Ascending aorta (tissue), 2 donors: ENCODE results near the gene ZNF423. TPM values are rescaled to one million over a fixed set of nuclear protein-coding genes. Genes with fewer than 3 reads are reported as not detected.
"Not testable (repeated sequence)": the region's sequence is repeated elsewhere in the genome, so short reads cannot be mapped to it uniquely, and the experiment has no call there.

Source experiments
- DNase-seq, 2 donors: peaks; one replicate each; pipeline ENCODE4 v3.0.0-alpha.2; 2019; ENCODE audit warnings: low spot score in 2 of 2
- H3K27ac ChIP-seq, 2 donors: fragments of 200-600 bp; sonication (generic); one replicate each; pipeline ENCODE4 v1.5.1; 2016 to 2017; ENCODE audit warnings: mild to moderate bottlenecking in 1 of 2
- H3K27me3 ChIP-seq: fragments of 200-600 bp; sonication (generic); one replicate; pipeline ENCODE4 v1.5.1; 2017
- H3K36me3 ChIP-seq, 2 donors: fragments of 200-600 bp; sonication (generic); one replicate each; pipeline ENCODE4 v1.5.1; 2016
- H3K4me1 ChIP-seq, 2 donors: fragments of 200-600 bp; sonication (generic); one replicate each; pipeline ENCODE4 v1.5.1; 2016 to 2017; ENCODE audit warnings: mild to moderate bottlenecking in 1 of 2
- H3K4me3 ChIP-seq, 2 donors: fragments of 200-600 bp; sonication (generic); one replicate each; pipeline ENCODE4 v1.5.1; 2016 to 2017; ENCODE audit warnings: mild to moderate bottlenecking in 1 of 2
- H3K9me3 ChIP-seq, 2 donors: fragments of 200-600 bp; sonication (generic); one replicate each; pipeline ENCODE4 v1.5.1; 2016
- intact Hi-C: fragments of 100-400 bp; cut with DNase I; formaldehyde crosslinking; loops from one replicate; pipeline ENCODE4 v1.15.1; 2023
- total RNA-seq: library from RNA; depleted of rRNA; stranded (reverse); fragments of >200 nt; gene quantifications from one replicate; pipeline ENCODE4 v1.1.0, GENCODE V29; 2016
- TF ChIP-seq, protein P1 (sequence below), 3 experiments: fragments of 200-600 bp in 2 of 3; fragments of 450-650 bp in 1 of 3; sonication (generic) in 2 of 3; IDR thresholded peaks; one replicate each; pipeline ENCODE4 v1.5.1; 2016 to 2019; ENCODE audit warnings: antibody characterized with exemption in 3 of 3, mild to moderate bottlenecking in 1 of 3, moderate library complexity in 1 of 3

The ZNF423 gene
- total RNA-seq, 1 donor from 2014 or later, result 42.9 TPM

- H3K4me1 ChIP-seq, result no peaks in the 10 kb centered on the region
- H3K9me3 ChIP-seq, result no peaks in the 10 kb centered on the region
- intact Hi-C loops, result no loop called here
- no peaks in the 10 kb centered on the region for H3K27me3 ChIP-seq
- DNase-seq, result no peak
- H3K27ac ChIP-seq, result no peak overlapping the region
- TF ChIP-seq, protein P1, sequence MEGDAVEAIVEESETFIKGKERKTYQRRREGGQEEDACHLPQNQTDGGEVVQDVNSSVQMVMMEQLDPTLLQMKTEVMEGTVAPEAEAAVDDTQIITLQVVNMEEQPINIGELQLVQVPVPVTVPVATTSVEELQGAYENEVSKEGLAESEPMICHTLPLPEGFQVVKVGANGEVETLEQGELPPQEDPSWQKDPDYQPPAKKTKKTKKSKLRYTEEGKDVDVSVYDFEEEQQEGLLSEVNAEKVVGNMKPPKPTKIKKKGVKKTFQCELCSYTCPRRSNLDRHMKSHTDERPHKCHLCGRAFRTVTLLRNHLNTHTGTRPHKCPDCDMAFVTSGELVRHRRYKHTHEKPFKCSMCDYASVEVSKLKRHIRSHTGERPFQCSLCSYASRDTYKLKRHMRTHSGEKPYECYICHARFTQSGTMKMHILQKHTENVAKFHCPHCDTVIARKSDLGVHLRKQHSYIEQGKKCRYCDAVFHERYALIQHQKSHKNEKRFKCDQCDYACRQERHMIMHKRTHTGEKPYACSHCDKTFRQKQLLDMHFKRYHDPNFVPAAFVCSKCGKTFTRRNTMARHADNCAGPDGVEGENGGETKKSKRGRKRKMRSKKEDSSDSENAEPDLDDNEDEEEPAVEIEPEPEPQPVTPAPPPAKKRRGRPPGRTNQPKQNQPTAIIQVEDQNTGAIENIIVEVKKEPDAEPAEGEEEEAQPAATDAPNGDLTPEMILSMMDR (IDR thresholded peaks at IDR 0.05), result no peak
- H3K36me3 ChIP-seq, result no peaks in the 10 kb centered on the region
- no peak overlapping the region for H3K4me3 ChIP-seq
Measured at GRCh38 chr16:49884033-49885015, 28.4 kb upstream of the ZNF423 start.

GRCh38 chr16:49883076-49884014 is 27.4 kb upstream of the ZNF423 start:
- intact Hi-C loops, result no loop called here

GRCh38 chr16:49881890-49882289 is 26.0 kb upstream of the ZNF423 start:
- no peaks in the 10 kb centered on the region for H3K9me3 ChIP-seq
- peaks cover under 1% of the 10 kb centered on the region in 2 donors for H3K4me1 ChIP-seq
- DNase-seq, result no peak
- H3K27me3 ChIP-seq, result no peaks in the 10 kb centered on the region
- no peak overlapping the region for H3K4me3 ChIP-seq
- TF ChIP-seq, protein P1 (IDR thresholded peaks at IDR 0.05), result no peak
- no peaks in the 10 kb centered on the region for H3K36me3 ChIP-seq
- intact Hi-C loops, result no loop called here
- no peak overlapping the region for H3K27ac ChIP-seq

More at GRCh38 chr16:49883076-49884014, 27.4 kb upstream of the ZNF423 start:
- no peak for DNase-seq
- no peaks in the 10 kb centered on the region for H3K27me3 ChIP-seq
- TF ChIP-seq, protein P1 (IDR thresholded peaks at IDR 0.05), result no peak
- no peaks in the 10 kb centered on the region for H3K4me1 ChIP-seq
- no peaks in the 10 kb centered on the region for H3K36me3 ChIP-seq
- H3K4me3 ChIP-seq, result no peak overlapping the region
- H3K9me3 ChIP-seq, result no peaks in the 10 kb centered on the region
- H3K27ac ChIP-seq, result no peak overlapping the region

DNA sequence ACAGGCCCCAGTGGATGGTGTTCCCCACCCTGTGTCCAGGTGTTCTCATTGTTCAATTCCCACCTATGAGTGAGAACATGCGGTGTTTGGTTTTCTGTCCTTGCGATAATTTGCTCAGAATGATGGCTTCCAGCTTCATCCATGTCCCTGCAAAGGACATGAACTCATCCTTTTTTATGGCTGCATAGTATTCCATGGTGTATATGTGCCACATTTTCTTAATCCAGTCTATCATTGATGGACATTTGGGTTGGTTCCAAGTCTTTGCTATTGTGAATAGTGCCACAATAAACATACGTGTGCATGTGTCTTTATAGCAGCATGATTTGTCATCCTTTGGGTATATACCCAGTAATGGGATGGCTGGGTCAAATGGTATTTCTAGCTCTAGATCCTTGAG is 22.6 kb upstream of the ZNF423 start:
- DNase-seq, H3K27me3 ChIP-seq, H3K27ac ChIP-seq, H3K4me3 ChIP-seq, H3K36me3 ChIP-seq, H3K4me1 ChIP-seq, H3K9me3 ChIP-seq: not testable (repeated sequence)
- intact Hi-C loops, result loop anchor here (5.0 kb wide), 2 partner anchors 271 to 386 kb away; no protein-coding TSS in a partner anchor

DNA sequence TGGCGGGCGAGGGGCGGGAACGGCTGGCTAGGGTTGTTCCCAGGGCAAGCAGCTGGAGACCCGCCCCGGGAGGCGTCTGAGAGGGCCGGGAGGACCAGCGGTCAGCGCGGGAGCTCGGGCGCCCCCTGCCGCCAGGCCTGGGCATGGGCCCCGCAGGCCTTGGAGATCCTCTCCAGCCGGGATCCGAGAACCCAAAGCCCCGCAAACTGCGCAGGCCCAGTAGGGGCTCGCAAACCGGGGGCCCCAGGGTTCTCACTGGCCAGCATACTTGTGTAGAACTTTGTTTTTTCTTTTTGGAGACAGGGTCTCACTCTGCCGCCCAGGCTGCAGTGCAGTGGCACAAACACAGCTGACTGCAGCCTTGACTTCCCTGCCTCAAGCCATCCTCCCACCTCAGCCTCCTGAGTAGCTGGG is 20.8 kb upstream of the ZNF423 start:
- Histone ChIP-seq H3K27me3 (no peaks in the 10 kb centered on the region), H3K27ac (no peak overlapping the region), H3K9me3 (no peaks in the 10 kb centered on the region), H3K4me1 (peaks cover 2 to 8% of the 10 kb centered on the region in 2 donors), H3K36me3 (no peaks in the 10 kb centered on the region), H3K4me3 (peak overlapping the region; percentile 40 to 61)
- DNase-seq, result peak in 1 of 2 donors; percentile 84
- TF ChIP-seq, protein P1 (IDR thresholded peaks at IDR 0.05), result peak; percentile 74 to 96 (median 93)
- intact Hi-C loops, result loop anchor here (1.0 to 5.0 kb wide), 3 partner anchors 269 to 468 kb away; no protein-coding TSS in a partner anchor
